IPS DF 6.9 (cell line): ENCODE data around the gene OR52H1.
"Not testable (repeated sequence)": the region's sequence is repeated elsewhere in the genome, so short reads cannot be mapped to it uniquely, and the experiment has no call there.

Experiments
- DNase-seq: peaks from one replicate; pipeline ENCODE4 v3.0.0-alpha.2; 2013; ENCODE audit warnings: low read depth, low spot score
- H3K27ac ChIP-seq: one replicate; pipeline ENCODE4 v1.5.1; 2013; ENCODE audit warnings: low read length, control low read depth
- H3K27me3 ChIP-seq: 2 replicates; pipeline ENCODE4 v1.6.1; 2013; ENCODE audit warnings: mild to moderate bottlenecking, low read length; ENCODE audit not compliant: control insufficient read depth, insufficient read depth
- H3K36me3 ChIP-seq: 2 replicates; pipeline ENCODE4 v1.6.1; 2013; ENCODE audit warnings: low read length; ENCODE audit not compliant: control insufficient read depth, insufficient read depth
- H3K4me1 ChIP-seq: 2 replicates; pipeline ENCODE4 v1.6.1; 2013; ENCODE audit warnings: low read length; ENCODE audit not compliant: control insufficient read depth, insufficient read depth
- H3K4me3 ChIP-seq: 2 replicates; pipeline ENCODE4 v1.5.1; 2013; ENCODE audit warnings: mild to moderate bottlenecking, low read length
- H3K9me3 ChIP-seq: 2 replicates; pipeline ENCODE4 v1.6.1; 2013; ENCODE audit warnings: low read length, inconsistent platforms; ENCODE audit not compliant: control insufficient read depth, insufficient read depth
- WGBS: extraction: QIAGEN DNeasy Blood & Tissue Kit; methylation state at CpG from one replicate; pipeline ENCODE4 v1.1.7; 2013; ENCODE audit warnings: mixed read lengths, missing lambda C conversion rate; ENCODE audit not compliant: insufficient read length, insufficient coverage; 5-methylcytosine and 5-hydroxymethylcytosine counted together

OR52H1 gene

GRCh38 chr11:5548440-5548839, at the start of gene OR52H1:
Gene OR52H1, minus strand, starts transcription at chr11:5548540. Its CDS starts 3,035 bp downstream, at chr11:5545505.
- DNase-seq = no peak
- Histone ChIP-seq H3K4me3 (no peak within 1 kb of the TSS), H3K9me3 (no peaks in the 10 kb centered on the region), H3K27me3 (no peaks in the 10 kb centered on the region), H3K27ac (no peak within 1 kb of the TSS), H3K36me3 (no peaks in the 10 kb centered on the region), H3K4me1 (no peaks in the 10 kb centered on the region)
- WGBS = no CpG with 5 or more reads among the region's 1 CpG

GRCh38 chr11:5597953-5598352, 49.6 kb upstream of the OR52H1 start:
- no peak overlapping the region for H3K4me3 ChIP-seq
- DNase-seq = no peak
- H3K4me1 ChIP-seq = no peaks in the 10 kb centered on the region
- no peaks in the 10 kb centered on the region for H3K9me3 ChIP-seq
- no peaks in the 10 kb centered on the region for H3K36me3 ChIP-seq
- no peaks in the 10 kb centered on the region for H3K27me3 ChIP-seq
- no CpG with 5 or more reads among the region's 3 CpGs for WGBS
- no peak overlapping the region for H3K27ac ChIP-seq

GRCh38 chr11:5596607-5597201, 48.4 kb upstream of the OR52H1 start, which contains the start of gene TRIM6:
Gene TRIM6, plus strand, starts transcription at chr11:5596637. Its CDS starts 261 bp downstream, at chr11:5596898.
- DNase-seq = no peak
- no peak within 1 kb of the TSS for H3K27ac ChIP-seq
- no peaks in the 10 kb centered on the region for H3K36me3 ChIP-seq
- no peaks in the 10 kb centered on the region for H3K4me1 ChIP-seq
- peak within 1 kb of the TSS; percentile 67; the same call in 1 of the 2 replicates for H3K4me3 ChIP-seq
- WGBS = no CpG with 5 or more reads among the region's 20 CpGs
- no peaks in the 10 kb centered on the region for H3K9me3 ChIP-seq
- H3K27me3 ChIP-seq = no peaks in the 10 kb centered on the region

- Histone ChIP-seq H3K36me3 (no peaks in the 10 kb centered on the region), H3K27ac (no peak overlapping the region), H3K9me3 (no peaks in the 10 kb centered on the region), H3K4me1 (no peaks in the 10 kb centered on the region), H3K4me3 (no peak overlapping the region), H3K27me3 (no peaks in the 10 kb centered on the region)
- no peak for DNase-seq
- WGBS = no CpG with 5 or more reads among the region's 1 CpG
Observed at GRCh38 chr11:5593146-5593545, 44.8 kb upstream of the OR52H1 start.

- H3K9me3 ChIP-seq = no peaks in the 10 kb centered on the region
- no peaks in the 10 kb centered on the region for H3K27me3 ChIP-seq
- WGBS = no CpG with 5 or more reads among the region's 5 CpGs
- no peak for DNase-seq
- no peak overlapping the region for H3K27ac ChIP-seq
- no peak overlapping the region for H3K4me3 ChIP-seq
- no peaks in the 10 kb centered on the region for H3K36me3 ChIP-seq
- no peaks in the 10 kb centered on the region for H3K4me1 ChIP-seq
Observed at GRCh38 chr11:5592615-5593014, 44.3 kb upstream of the OR52H1 start.

GRCh38 chr11:5591613-5592012, 43.3 kb upstream of the OR52H1 start:
- Histone ChIP-seq H3K27ac (no peak overlapping the region), H3K36me3 (no peaks in the 10 kb centered on the region), H3K27me3 (no peaks in the 10 kb centered on the region), H3K4me1 (no peaks in the 10 kb centered on the region), H3K9me3 (no peaks in the 10 kb centered on the region), H3K4me3 (no peak overlapping the region)
- no CpG with 5 or more reads among the region's 3 CpGs for WGBS
- no peak for DNase-seq

GRCh38 chr11:5589906-5590305, 41.6 kb upstream of the OR52H1 start:
- H3K9me3 ChIP-seq, H3K36me3 ChIP-seq, H3K27me3 ChIP-seq, H3K4me1 ChIP-seq, H3K4me3 ChIP-seq, H3K27ac ChIP-seq, DNase-seq: not testable (repeated sequence)
- WGBS = no CpG with 5 or more reads among the region's 31 CpGs

GRCh38 chr11:5584458-5584857, 36.1 kb upstream of the OR52H1 start:
- H3K4me3 ChIP-seq, DNase-seq, H3K36me3 ChIP-seq, H3K27me3 ChIP-seq, H3K9me3 ChIP-seq, H3K4me1 ChIP-seq, H3K27ac ChIP-seq: not testable (repeated sequence)
- WGBS = no CpG with 5 or more reads among the region's 5 CpGs

GRCh38 chr11:5581014-5581413, 32.7 kb upstream of the OR52H1 start:
- H3K9me3 ChIP-seq = no peaks in the 10 kb centered on the region
- no CpG with 5 or more reads among the region's 4 CpGs for WGBS
- no peaks in the 10 kb centered on the region for H3K36me3 ChIP-seq
- no peak overlapping the region for H3K4me3 ChIP-seq
- no peak overlapping the region for H3K27ac ChIP-seq
- DNase-seq = no peak
- H3K27me3 ChIP-seq = no peaks in the 10 kb centered on the region
- no peaks in the 10 kb centered on the region for H3K4me1 ChIP-seq

- Histone ChIP-seq H3K4me3 (no peak within 1 kb of the TSS), H3K4me1 (no peaks in the 10 kb centered on the region), H3K27me3 (no peaks in the 10 kb centered on the region), H3K9me3 (no peaks in the 10 kb centered on the region), H3K36me3 (no peaks in the 10 kb centered on the region), H3K27ac (no peak within 1 kb of the TSS)
- no peak for DNase-seq
- no CpG with 5 or more reads among the region's 8 CpGs for WGBS
Observed at GRCh38 chr11:5580577-5580976, 32.2 kb upstream of the OR52H1 start, which contains the start of gene OR52B6. Gene OR52B6, plus strand, starts transcription at chr11:5580877. Its CDS starts 0 bp downstream, at chr11:5580877.

- Histone ChIP-seq H3K27me3 (no peaks in the 10 kb centered on the region), H3K9me3 (no peaks in the 10 kb centered on the region), H3K4me3 (no peak overlapping the region), H3K27ac (no peak overlapping the region), H3K36me3 (no peaks in the 10 kb centered on the region), H3K4me1 (no peaks in the 10 kb centered on the region)
- no peak for DNase-seq
Observed at GRCh38 chr11:5577101-5577500, 28.8 kb upstream of the OR52H1 start.
